DOHH2 (cell line): ENCODE data around the gene BABAM2.

Source experiments
- CTCF ChIP-seq: fragments of 200-600 bp; sonication (generic); IDR thresholded peaks from one replicate; pipeline ENCODE4 v1.5.1; 2014; ENCODE audit warnings: antibody characterized with exemption, mild to moderate bottlenecking, low read depth, low read length; ENCODE audit not compliant: poor library complexity, severe bottlenecking
- EZH2phosphoT487 ChIP-seq: fragments of 200-600 bp; sonication (generic); IDR thresholded peaks from 2 replicates; pipeline ENCODE4 v1.6.1; 2017; ENCODE audit warnings: borderline replicate concordance, mild to moderate bottlenecking, antibody characterized with exemption, low read length, moderate library complexity, mixed read lengths

DNA sequence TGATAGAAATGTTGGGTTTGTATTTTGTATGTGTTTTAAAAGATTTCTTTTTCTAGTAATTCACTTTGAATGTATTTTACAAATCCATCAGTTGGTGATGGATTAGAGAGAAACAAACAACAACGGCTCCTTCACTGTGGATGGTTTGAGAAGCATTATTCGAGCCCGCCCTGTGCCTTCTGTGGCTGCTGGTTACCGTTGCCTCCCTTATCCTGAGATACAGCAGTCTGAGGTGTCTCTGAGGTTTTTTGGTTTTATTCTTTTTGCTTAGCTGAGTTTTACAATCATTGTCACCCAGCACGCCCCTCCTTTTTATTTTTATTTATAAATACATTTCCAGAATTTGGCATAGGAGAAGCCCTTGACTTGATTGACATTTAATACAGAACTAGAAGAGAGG, 168.3 kb downstream of the BABAM2 start:
- no peak for TF ChIP-seq CTCF
- no peak for TF ChIP-seq EZH2phosphoT487
